Posterior vena cava (tissue), 2 donors: ENCODE measurements around the gene NMD3. TPM values are rescaled to one million over a fixed set of nuclear protein-coding genes. Genes with fewer than 3 reads are reported as not detected.

Experiments used
- DNase-seq: peaks from one replicate; pipeline ENCODE4 v3.0.0-alpha.2; 2020; ENCODE audit warnings: low spot score
- intact Hi-C, 2 donors: fragments of 100-400 bp; cut with DNase I; formaldehyde crosslinking; loops; one replicate each; pipeline versions ENCODE4 v1.14.1 to v1.14.2; 2022 to 2023
- total RNA-seq, 2 donors: library from RNA; stranded (reverse); fragmentation: NEBNext Ultra II Directional; extraction: Animal tissue kit (Norgen Biotek cat#: 25700); gene quantifications; one replicate each; pipeline ENCODE4 v1.2.1, GENCODE V29; 2021
- donor health status: DM: yes; HTN: yes; CAD: no.
- donor health status: DM: yes; HTN: yes; CAD: no.

NMD3 gene
- total RNA-seq, 2 donors from 2014 or later: 50.0 to 56.8 TPM

DNA sequence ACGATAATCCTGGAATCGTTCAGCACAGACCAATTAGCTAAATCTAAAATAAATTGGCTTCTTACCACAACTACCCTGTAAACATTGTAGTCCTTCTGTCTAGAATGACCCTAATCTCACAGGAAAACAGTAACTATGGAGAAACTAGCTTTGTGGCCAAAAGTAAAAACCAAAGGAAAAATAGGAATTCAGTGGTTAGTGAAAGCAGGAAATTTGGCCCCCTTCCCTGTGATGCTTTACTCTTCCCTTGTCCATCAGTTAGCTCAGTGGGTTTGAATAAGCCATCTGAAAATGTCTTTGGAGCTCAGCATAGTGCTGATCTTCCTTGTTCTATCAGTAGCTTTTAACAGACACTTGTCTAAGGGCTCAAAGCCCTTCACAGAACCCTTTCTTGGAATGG is 1.6 kb downstream of the NMD3 start:
- DNase-seq: no peak
- intact Hi-C loops: no loop called here

DNA sequence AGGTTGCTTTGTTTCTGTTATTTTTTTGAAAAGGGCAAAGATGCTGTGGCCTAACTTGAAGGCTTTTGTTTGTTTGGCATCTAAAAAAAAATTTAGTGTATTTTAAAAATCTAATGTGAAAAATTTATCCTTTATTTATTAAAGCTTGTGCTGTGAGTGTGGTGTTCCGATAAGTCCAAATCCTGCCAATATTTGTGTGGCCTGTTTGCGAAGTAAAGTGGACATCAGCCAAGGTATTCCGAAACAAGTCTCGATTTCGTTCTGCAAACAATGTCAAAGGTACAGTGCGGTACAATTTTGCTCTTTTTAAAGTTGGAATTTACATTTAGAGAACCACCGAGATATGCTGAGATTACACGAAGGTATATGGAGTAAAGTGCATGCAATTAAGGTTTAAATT is 3.7 kb downstream of the NMD3 start:
- intact Hi-C loops: no loop called here
- no peak for DNase-seq

DNA sequence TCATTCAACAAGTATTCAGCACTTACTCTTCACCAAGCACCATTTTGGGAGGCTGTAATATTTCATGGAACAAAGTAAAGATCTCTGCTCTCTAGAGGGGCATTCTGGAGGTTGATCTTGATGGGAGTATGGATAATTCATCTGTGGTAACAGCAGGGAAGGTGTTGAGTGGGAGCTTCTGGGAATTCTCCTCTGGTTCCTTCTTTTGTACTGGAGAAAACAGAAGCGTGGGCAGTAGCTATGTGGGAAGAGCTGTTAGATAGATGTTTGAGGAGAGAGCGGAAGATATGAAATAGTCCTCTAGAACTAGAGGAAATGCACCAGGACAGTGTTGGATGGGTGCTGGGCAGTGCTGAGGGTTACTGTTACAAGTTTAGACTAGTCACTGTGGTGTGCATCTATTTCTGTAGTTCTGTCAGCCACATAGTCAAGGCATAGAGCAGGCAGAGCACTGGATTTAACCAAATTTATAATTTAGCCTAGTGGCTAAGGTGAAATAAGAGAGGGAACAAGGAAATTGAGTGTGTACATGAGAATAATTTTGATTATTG is 9.6 kb downstream of the NMD3 start:
- intact Hi-C loops: no loop called here
- no peak for DNase-seq

DNA sequence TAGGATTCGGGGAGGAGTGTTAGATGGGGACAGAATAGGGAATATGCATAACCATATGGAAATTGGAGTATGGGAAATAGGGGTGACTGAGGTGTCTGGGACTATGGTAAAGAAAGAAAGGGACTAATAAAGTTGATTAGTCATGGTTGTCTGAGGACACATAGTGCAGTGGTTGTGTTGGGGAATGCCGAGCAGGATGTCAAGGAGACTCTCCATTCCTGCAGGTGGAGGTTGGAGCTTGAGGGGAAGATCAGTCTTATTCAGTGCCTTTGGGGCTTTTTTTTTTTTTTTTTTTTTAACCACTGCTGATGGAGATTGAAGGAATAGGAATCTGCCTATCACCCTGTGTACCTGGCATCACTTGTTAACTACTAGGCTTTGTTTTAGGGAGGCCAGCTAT is 10.8 kb downstream of the NMD3 start:
- DNase-seq: no peak
- intact Hi-C loops: no loop called here

DNA sequence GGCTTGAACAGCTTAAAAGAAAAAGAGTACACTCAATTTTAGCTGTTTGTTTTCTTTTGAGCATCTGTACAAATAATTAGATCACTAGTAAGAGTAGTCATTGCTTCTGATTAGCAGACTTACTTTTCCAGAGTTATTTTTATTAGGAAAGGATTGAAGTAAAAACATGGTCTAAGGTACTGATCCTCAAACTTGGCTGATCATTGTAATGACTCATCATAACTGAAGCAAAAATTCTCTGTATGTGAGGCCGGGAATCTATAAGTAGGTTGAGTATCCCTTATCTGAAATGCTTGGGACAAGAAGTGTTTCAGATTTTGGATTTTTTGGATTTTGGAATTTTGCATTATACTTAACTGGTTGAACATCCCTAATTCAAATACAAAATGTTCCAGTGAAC is 12.4 kb downstream of the NMD3 start:
- DNase-seq: no peak
- intact Hi-C loops: no loop called here

DNA sequence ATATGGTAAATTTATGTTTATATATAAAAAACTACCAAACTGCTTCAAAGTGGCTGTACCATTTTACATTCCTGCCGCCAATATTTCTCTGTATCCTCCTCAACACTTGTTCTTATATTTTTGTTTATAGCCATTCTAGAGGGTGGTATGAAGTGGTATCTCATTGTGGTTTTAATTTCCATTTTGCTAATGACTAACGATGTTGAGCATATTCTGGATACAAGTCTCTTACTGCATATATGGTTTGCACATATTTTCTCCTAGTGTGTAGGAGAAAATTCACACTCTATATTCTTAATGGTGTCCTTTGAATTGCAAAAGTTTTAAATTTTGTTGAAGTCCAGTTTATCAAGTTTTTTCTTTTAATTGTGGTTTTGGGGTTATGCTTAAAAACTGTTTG is 15.1 kb downstream of the NMD3 start:
- DNase-seq: no peak
- intact Hi-C loops: no loop called here

DNA sequence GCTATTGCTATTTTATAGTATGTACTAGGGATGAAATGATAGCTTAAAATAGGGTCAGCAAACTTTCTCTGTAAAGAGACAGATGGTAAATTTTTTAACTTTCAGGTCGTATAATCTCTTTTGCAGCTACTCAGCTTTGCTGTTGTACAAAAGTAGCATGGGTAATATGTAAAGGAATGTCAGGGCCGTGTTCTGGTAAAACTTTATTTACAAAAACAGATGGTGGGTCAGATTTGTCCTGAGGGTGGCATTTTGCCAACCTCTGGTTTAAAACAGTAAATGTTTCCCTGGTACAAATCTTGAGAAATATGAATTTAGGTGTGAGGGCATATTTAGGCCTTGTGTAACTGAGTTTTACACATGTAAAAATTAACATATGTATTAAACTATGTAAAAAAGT is 18.6 kb downstream of the NMD3 start:
- DNase-seq: no peak
- intact Hi-C loops: no loop called here

DNA sequence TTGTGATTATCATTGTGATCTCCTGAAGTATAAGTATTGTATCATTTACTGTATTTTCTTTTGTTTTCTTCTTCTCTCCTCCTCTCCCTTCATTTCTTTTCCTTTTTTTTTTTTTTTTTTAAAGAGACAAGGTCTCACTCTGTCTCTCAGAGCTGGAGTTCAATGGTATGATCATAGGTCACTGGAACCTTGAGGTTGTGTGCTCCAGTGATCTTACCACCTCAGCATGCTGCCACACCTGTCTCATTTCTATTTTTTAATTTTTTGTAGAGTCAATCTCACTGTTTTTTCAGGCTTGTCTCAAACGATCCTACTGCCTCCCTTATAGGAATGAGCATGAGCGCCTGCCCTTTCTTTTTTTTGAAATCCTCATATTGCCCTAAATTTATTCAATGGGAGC is 23.4 kb downstream of the NMD3 start:
- intact Hi-C loops: no loop called here
- no peak for DNase-seq

DNA sequence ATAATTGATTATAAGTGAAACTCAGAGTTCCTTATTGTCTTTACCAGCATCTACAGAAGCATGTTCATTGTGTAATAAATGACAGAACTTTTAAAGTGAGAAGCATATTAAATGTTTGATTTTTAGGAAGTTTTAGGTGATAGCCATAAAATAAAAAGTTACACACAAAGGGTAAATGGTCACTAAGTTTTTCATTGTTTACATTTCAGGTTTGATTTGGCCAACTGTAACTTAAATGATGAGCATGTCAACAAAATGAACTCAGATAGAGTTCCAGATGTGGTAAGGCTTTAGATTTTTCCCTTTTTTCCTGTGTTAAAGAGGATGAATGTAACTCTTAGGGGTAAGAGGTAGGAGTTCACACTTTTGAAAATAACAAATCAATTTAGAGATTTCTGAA is 25.9 kb downstream of the NMD3 start:
- DNase-seq: no peak
- intact Hi-C loops: no loop called here

DNA sequence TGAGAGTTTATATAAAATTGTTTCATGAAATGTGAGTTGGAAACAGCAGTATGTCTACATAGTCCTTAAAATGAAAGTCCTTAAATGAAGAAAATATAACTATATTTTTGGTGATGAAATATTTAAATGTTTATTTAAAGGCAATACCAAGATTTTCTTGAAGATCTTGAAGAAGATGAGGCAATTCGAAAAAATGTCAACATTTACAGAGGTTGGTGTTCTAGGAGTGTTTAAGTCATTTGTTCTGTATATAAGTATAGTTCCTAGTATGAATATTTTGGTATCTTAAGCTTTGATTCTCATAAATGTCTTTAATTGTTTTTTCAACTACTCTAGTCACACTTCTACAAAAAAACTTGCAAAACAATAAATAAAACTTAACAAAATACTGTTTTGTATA is 29.0 kb downstream of the NMD3 start:
- intact Hi-C loops: no loop called here
- no peak for DNase-seq

DNA sequence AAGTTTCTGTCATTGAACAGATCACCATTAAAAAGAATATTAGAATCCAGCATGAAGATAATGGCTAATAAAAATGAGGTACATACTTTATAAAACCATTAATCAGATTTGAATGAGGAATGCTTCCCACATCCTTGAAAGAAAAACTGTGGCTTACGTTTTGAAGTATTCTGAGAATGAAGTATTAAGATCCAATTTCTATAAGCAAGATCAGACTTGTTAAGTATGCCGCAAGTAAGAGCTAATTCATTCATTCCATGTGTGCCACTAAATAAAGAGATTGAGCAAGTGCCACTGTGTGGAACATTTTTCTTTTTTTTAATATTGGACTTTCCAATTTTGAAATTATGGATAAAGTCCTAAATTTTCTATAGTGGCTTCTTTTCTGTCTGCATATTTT is 30.6 kb downstream of the NMD3 start:
- DNase-seq: no peak
- intact Hi-C loops: no loop called here

DNA sequence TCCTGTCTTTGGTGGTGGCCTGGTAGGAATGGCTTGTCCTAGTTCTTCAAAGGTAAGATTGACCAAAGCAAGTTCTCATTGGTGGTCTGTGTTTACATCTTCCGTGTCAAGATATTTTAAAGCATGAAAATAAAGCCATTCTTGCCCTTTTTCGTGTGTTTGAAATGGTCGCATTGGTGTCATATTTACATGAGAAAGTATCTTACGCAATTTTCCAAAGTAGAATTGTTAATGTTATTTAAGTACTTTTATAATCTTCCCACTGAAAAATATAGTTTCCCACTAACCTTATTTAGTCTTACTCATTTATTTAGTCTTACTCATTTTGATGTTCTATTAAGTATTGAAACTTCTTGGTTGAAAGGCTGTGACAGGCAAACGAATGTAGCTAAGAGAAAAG is 31.0 kb downstream of the NMD3 start:
- no peak for DNase-seq
- intact Hi-C loops: no loop called here

DNA sequence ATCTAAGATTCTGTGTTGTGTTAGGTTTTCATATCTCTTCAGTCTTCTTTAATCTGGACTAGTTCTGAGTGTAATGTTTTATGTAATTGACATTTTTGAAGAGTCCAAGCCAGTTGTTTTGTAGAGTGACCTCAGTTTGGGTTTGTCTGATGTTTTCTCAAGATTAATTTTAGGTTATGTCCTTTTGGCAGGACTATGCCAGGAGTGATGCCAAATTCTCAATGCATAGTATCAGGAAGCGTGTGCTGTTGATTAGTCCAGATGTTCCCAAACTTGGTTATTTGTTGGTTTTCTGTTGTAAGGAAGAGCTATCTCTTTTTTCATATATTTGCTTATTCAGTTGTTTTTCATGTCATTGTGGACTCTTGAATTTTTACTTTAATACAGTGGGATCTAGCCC is 32.6 kb downstream of the NMD3 start:
- intact Hi-C loops: no loop called here

DNA sequence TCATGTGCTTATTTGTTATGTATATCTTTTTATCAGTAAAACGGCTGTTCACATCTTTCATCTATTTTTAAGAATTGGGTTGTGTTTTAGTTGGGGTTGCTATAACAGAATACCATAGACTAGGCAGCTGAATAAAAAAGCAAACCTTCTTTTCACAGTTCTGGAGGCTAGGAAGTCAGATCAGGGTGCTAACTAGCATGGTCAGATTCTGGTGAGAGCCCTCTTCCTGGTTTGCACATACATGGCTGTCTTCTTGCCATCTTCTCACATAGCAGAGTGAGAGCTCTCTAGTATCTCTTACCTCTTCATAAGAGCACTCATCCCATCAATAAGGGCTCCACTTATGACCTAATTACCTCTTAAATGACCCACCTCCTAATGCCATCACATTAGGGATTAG is 33.8 kb downstream of the NMD3 start:
- intact Hi-C loops: no loop called here
- DNase-seq: no peak

More for the DNA sequence above, 32.6 kb downstream of the NMD3 start:
- DNase-seq: no peak

DNA sequence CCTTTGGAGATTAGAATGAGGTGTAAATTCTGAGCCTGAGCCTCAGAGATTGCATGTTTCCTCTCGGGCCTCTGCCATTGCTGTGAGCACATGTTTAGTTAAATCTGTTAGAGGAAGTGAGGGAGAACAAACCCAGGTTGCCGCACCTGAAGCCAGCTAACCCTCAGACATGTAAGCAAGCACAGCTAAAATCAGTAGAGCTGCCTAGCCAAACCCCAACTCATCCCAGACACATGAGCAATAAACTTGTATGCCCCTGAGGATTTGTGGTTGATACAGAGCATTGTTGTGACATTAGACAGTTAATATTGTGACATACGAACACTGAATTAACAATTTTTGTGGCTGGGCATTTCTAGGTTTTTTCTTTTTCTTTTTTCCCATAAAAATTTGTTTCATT is 41.9 kb downstream of the NMD3 start:
- DNase-seq: no peak
- intact Hi-C loops: no loop called here

DNA sequence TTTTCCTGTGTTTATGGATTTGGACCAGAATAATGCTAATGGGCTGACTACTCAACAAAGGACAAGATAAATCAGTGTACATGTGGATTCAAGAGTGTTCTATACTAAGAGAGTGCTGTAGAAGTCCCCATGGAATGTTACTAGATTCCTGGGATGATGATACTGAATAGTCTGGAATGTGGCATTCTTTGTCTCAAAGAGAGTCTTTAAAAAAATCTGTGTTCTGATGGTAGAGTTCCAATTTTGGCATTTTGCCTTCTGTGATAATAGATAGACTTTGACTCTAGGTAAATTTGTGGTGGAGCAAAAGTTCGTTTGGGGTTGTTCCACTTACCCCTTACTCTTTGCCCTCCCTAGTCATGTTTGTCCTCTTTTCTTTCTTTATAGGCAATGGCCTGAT is 43.7 kb downstream of the NMD3 start:
- intact Hi-C loops: no loop called here
- no peak for DNase-seq

DNA sequence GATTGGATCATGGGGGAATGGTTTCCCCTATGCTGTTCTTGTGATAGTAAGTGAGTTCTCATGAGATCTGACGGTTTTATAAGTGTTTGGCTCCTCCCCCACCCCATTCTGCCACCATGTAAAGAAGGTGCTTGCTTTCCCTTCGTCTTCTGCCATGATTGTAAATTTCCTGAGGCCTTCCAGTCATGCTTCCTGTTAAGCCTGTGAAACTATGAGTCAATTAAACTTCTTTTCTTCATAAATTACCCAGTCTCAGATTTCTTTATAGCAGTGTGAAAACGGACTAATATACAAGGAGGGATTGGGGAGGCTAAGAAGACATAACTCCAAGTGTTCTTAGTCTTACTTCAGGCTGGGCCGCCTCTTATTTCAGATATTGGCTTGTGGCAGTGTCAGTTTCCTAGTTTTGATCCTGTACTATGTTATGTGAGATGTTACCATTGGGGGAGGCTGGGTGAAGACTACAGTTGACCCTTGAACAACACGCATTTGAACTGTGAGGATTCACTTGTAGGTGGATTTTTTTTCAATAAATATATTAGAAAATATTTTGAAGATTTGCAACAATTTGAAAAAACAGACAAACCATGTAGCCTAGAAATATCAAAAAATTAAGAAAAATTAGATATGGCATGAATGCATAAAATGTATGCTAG is 44.9 kb downstream of the NMD3 start:
- no peak for DNase-seq
- intact Hi-C loops: no loop called here

DNA sequence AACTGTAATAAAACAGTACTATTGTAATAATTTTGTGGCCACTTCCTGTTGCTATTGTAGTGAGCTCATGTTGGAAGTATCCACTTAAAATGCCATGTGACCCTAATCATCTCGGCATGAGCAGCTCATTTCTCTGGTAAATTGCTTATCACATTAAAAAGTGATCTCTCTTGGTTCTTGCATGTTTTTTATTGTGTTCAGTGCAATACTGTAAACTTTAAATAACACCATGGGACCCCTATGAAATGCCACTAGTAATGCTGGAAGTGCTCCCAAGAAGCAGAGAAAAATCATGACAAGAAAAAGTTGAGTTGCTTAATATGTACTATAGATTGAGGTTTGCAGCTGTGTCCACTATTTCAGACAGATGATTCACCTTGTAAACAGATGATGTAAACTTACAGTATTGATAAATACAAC is 45.6 kb downstream of the NMD3 start:
- intact Hi-C loops: no loop called here
- DNase-seq: no peak

DNA sequence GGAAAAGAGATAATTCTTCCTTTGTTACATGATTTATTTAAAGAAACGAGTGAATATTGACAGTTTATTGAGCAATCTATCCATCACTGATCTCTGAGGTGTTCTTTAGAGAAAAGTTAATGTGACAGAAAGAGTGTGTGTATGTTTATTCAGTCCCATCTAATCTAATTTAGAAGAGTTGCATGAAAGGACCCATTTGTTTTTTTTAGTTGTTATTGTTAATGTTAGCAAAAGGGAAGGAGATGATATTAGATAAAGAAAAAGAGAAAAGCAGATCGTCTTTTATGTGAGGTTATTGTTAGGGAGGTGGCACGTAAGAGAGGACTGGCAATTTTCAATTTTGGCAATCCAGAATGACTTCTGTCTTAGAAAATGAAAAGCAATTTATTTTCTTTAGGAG is 46.5 kb downstream of the NMD3 start:
- intact Hi-C loops: no loop called here
- DNase-seq: no peak

DNA sequence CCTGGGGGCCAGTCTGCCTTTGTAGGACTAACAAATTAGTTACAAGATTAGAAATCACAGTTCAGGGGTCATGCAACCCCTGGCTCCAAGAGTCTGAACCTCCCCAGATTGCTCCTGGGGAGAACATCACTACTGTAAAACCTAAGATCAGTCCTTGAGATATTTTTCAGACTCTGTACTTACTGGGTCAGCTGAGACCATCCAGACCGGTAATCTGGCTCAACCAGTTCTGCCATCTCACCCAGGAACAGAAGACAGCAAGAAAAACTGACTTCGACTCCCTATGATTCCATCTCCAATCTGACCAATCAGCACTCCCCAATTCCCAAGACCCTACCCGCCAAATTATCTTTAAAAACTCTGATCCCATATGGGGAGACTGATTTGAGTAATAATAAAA is 47.5 kb downstream of the NMD3 start:
- intact Hi-C loops: no loop called here
- DNase-seq: no peak

DNA sequence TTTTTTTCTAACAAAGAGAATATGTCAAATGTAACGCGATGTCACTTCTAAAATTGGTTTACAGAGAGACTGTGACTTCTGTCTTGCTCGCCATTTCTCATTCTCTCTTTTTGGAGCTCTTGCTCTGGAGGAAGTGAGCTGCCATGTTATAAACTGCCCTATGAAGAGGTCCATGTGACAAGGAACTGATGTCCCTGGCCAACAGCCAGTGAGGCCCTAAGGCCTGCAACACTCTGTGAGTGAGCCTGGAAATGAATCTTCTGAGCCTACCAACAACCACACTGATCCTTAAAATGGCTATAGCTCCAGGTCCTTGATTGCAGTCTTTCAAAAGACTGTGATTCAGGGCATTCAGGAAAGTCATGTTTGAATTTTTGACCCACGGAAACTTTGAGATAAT is 49.9 kb downstream of the NMD3 start:
- DNase-seq: no peak
- intact Hi-C loops: loop anchor here in 1 of 2 donors (5.0 kb wide), 1 partner anchor 151 kb away; no protein-coding TSS in a partner anchor

DNA sequence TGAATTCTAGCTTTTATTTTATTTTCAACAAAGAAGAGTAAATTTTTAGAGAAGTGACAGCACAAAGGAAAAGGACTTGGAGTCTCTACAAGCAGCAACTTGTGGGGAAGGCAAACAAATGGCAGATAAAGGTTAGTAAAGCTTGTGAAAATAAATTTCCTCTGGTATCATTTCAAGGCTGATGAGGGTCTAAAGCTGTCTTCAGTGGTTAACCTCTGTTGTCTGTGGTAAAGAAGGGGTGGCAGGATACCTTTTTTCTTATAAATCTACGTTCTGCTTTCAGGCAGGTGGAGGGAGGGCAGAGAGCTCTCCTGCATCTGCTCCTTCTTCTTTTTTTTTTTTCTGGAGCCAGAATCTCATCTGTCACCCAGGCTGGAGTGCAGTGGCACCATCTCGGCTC is 50.5 kb downstream of the NMD3 start:
- intact Hi-C loops: loop anchor here in 1 of 2 donors (5.0 kb wide), 1 partner anchor 151 kb away; no protein-coding TSS in a partner anchor
- DNase-seq: no peak
